Dermis microvascular lymphatic vessel endothelial cell (primary cell): ENCODE measurements around the gene SCO2. TPM values are rescaled to one million over a fixed set of nuclear protein-coding genes. Genes with fewer than 3 reads are reported as not detected.
A peak's percentile ranks its signal among the peaks of the same experiment; 100 is the strongest.

Experiments used
- DNase-seq, 2 donors: peaks; one replicate each; pipeline versions ENCODE4 v3.0.0 to v3.0.0-alpha.2; 2010; ENCODE audit warnings: low read depth in 2 of 2
- total RNA-seq: library from RNA; depleted of rRNA; stranded (reverse); fragments of >200 nt; gene quantifications from 2 replicates; pipeline ENCODE4 v1.2.1, GENCODE V29; 2014

SCO2 gene
- total RNA-seq, 1 donor from 2014 or later, result 3.1 TPM

DNA sequence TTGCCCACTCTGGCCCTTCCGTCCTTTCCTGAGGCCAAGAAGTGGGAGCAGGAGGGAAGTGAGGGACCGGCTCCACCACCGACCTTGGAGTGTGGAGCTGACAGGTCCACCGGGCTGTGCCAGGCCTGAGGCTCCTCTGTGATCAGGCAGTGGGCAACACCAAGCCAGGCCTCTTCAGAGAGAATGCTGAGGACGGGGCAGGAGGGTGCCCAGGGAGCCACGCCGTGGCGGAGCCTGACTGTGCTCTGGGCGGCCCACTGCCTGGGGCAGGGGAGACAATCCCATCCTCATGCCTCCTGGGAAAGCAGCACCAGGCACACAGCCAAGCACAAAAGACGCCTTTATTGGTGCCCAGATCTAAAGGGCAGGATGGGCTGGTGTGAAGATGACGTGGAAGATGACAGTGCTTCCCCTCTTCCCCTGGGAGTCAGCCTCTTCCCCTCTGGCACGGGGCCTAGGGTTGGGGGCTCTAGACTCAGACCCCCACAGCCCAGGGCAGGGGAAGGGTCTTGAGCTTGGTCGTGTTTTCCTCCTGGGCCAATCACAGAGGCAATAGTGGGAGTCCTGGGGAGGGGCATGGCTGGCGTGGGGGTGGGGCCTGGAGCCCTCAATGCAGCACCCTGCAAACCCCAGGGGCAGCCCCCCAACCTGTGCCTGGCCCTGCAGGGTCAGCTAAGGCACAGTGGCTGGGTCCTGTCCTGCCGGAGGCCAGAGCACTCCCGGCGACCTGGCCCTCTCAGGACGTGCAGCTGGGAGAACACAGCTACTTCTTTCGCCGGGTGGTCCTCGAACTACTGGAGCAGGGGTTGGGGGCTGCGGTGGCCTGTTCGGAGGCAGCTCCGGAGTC is 22.5 kb downstream of the SCO2 start:
- DNase-seq, result no peak

DNA sequence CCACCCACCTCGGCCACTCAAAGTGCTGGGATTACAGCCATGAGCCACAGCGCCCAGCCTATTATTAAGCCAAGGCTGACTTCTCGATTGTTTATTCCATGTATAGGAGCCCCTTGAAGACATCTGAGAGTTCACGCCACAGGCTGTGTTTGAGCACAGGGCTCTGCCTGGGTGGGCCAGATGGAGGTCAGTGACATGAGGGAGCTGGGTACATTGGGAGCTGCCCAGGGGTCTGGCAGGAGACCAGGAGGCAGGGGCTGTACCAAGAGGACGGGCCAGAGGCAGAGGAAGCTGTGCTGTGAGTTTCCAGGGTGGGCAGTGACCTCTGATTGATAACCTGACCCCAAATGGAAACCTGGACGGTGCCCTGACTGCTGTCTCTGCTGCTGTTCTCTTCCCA is 23.3 kb downstream of the SCO2 start:
- DNase-seq, result no peak

GRCh38 chr22:50500452-50500851 is 24.9 kb downstream of the SCO2 start:
- DNase-seq, result no peak

- peak; percentile 37 to 68 for DNase-seq
Observed at GRCh38 chr22:50498322-50498890, 27.0 kb downstream of the SCO2 start.

DNA sequence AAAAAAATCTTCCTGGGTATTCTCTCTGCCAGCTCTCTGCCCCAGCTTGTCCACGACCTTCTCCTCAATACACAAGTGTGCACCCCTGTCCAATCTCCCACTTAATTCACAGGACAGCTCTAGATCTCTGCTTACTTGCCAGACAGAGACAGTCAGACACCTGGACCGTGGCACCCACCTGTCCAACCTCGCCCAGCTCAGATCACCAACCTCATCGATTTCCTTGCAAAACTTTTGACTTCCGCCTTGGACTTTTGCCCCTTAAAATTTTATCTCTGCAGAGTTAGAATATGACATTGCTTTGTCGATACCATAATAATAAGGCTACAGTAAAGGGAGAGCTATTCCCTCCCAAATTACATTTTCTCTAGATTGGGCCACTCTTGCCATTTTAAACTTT is 28.3 kb downstream of the SCO2 start:
- no peak for DNase-seq

- DNase-seq, result no peak
Observed at GRCh38 chr22:50490531-50491308, 34.7 kb downstream of the SCO2 start.

DNA sequence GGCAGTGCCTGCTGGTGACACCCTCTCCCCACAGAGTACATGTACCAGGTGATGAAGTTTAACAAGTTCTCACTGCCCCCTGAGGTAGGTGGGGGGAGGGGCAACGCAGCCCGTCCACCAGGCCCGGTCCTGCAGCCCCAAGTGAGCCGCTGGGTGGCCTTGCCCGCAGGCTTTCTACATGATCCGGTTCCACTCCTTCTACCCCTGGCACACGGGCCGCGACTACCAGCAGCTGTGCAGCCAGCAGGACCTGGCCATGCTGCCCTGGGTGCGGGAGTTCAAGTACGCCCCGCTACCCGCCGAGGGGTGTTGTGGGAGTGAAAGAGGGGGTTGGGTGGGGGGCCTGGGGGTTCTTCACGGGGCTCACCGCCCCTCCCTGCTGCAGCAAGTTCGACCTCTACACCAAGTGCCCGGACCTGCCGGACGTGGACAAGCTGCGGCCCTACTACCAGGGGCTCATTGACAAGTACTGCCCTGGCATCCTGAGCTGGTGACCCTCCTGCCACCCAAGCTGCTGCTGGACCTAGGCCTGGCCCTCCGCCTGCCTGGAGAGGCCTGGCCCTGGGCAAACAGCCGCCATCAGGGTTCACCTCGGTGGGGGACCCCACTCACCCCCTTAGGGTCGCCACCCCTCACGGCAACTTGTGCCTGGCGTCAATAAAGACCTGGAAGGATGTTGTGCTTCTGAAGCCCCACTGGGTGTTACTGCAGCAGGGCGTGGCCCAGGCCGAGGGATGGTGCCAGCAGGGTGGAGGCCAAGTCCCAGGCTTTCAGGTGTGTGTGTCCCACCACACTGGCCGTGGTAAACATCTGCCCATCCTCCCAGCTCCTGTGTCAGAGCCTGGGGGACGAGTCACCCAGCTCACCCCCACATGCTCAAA is 35.8 kb downstream of the SCO2 start:
- no peak for DNase-seq

DNA sequence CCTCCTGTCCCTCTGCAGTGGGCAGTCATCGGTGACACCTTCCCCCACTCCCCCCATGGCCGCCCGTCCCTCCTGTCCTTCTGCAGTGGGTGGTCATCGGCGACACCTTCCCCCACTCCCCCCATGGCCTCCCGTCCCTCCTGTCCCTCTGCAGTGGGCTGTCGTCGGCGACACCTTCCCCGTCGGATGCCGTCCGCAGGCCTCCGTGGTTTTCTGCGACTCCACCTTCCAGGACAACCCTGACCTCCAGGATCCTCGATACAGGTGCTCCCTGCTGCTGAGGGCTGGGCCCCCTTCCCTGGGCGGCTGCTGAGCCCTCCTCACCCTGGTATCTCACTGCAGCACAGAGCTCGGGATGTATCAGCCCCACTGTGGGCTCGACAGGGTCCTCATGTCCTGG is 36.5 kb downstream of the SCO2 start:
- no peak for DNase-seq

DNA sequence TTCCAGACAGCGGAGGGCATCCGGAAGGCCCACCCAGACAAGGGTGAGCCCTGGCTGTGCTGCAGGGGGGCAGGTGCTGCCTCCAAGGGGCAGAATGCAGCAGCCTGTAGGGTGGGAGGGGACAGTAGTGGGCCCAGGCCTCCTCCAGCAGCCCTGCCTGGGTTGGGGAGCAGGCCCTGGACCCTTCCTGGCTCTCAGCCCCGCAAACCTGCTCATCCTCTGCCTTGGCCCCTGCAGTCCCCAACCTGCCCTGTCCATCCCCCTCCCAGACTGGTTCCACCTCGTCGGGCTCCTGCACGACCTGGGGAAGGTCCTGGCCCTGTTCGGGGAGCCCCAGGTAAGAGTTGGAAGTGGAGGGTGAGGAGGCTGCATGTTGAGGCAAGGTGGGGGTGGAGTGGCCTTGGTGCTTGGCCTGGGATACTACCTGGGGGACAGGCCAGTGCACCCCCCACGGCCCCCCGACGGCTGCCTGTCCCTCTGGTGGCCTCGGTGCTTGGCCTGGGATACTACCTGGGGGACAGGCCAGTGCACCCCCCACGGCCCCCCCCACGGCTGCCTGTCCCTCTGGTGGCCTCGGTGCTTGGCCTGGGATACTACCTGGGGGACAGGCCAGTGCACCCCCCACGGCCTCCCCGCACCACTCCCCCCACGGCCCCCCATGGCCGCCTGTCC is 37.3 kb downstream of the SCO2 start:
- no peak for DNase-seq

DNA sequence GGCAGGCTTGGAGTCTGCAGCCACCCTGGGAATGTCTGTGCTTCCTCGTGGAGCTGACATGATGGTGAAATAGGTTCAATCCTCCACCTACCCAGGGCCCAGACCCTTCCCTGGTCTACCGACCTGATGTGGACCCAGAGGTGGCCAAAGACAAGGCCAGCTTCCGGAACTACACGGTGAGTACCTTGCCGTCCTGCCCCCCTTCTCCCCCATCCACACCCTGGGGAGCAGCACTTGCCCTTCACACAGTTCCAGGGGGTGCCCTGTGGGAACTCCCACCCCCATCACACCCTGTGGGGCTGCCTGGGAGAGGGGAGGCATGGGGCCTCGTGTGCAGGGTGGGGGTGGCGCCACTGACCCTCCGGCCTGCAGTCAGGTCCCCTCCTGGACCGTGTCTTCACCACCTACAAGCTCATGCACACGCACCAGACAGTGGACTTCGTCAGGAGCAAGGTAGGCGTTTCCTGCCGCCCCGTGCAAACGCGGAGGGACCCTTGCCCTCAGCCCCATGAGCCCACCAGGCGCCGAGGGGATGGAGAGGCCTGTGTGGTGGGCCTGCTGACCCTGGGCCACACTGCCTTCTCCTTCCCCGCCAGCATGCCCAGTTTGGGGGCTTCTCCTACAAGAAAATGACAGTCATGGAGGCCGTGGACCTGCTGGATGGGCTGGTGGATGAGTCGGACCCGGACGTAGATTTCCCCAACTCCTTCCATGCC is 38.0 kb downstream of the SCO2 start:
- no peak for DNase-seq

DNA sequence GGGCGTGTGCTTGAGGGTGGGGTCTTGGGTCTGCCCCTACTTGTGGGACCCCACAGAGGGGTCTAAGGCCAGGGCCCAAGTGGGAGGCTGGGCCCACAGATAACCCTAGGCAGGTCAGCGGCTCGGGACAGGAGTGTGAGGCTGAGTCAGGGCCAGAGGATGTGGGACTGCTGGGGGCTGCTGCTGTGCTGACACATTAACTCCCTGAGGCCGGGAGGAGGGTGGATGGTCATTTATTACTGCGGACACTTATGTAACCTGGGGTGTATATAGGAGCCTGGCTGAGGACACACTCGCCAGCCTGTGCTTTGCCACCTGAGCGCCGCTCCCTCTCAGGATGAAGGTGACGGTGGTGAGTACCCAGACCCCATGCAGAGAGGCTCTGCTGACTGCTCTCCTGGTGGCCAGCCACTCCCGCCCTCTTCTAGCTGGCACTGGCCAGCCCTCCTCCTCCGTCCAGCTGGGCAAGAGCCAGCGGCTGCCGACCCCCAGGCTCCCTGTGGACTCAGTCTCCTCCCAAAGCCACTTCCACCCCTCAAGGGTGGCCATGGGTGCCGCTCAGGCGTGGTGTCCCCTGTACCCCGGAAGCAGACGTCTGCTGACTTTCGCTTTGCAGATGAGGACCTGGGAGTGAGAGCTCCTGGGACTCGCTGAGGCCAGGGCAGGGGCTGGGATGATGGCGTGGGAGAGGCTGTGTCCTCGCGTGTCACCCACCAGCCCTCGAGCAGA is 38.7 kb downstream of the SCO2 start, which contains the start of gene MIOX:
Gene MIOX, plus strand, starts transcription at position 299 of the 729 bp plus-strand sequence. Its CDS starts 39 bp downstream, at position 338.
- DNase-seq, result no peak

DNA sequence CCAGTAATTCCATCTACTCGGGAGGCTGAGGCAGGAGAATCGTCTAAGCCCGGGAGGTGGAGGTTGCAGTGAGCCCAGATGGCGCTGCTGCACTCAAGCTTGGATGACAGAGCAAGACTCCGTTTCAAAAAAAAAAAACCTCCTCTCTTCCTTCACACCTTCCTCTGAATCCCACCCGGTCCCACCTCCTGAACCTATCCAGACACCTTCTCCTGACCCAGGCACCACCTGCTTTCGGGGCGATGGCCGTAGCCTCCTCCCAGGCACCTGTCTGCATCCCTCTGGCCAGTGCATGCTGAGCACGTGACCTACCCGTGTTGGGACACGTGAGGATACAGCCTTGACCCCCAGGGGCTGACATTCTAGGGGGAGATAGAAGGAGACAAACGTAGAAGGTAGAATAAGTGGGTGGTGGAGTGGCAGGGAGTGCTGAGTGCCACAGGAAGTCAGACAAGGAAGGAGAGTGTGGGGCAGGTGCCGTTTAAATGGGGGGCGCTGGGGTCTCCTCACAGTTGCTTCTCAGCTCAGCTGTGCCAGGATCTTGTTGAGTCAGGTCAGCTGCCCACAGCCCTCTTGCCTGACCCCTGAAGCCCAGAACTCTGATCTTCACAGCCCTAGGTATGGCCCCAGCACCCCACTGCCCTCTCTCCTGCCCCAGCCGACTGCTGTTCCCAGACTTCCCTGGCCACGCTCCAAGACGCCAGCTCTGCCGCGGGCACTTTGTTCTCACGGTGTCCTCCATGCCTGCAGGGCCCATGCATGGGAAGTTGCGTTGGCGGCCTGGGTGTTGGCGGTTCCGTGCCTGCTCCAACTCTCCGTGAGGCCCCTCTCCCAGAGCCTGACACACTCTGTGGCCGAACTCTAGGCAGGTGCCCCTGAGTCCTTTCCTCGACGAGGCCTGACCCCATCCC is 39.9 kb downstream of the SCO2 start:
- DNase-seq, result no peak

DNA sequence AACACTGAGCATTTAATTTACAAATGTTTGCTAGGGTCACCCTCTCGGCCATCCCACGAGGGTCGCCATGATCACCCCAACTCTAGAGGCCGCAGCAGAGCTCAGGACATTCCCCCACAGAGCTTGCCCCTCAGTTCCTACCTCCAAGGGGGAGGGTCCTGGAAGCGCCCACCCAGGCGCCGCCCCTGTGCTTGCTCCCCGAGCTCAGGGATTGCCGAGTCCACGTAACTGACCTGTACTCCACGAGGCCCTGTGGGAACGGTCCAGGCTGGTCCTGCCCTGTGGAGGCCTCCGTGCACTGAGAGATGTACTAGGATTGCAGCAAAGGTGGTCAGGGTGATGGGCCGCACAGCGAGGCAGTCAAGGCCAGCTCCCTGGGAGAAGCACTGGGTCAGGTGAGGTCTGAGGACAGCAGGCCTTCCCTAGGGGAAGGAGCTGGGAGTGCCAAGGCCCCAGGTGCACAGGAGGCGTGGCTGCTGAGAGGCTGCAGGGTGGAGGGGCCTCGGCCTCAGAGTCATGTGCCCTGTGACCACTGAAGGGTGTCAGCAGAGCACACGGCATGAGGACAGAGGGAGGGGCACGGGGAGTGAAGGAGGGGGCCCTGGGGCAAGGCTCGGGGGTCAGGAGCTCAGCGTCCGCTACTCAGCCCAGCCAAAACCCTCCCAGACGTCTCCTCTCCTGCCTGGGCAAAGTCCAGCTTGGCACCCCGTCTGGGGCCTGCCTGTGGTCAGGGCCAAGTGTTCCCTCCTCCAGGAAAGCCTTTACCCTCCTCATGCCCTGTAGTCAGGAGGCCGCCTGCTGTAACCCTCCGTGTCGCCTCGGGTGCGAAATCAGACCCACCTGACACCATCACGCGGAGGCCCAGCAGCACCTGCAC is 41.2 kb downstream of the SCO2 start:
- no peak for DNase-seq

GRCh38 chr22:50483556-50483955 is 41.8 kb downstream of the SCO2 start:
- no peak for DNase-seq

- DNase-seq, result no peak
Observed at GRCh38 chr22:50483106-50483505, 42.3 kb downstream of the SCO2 start.

DNA sequence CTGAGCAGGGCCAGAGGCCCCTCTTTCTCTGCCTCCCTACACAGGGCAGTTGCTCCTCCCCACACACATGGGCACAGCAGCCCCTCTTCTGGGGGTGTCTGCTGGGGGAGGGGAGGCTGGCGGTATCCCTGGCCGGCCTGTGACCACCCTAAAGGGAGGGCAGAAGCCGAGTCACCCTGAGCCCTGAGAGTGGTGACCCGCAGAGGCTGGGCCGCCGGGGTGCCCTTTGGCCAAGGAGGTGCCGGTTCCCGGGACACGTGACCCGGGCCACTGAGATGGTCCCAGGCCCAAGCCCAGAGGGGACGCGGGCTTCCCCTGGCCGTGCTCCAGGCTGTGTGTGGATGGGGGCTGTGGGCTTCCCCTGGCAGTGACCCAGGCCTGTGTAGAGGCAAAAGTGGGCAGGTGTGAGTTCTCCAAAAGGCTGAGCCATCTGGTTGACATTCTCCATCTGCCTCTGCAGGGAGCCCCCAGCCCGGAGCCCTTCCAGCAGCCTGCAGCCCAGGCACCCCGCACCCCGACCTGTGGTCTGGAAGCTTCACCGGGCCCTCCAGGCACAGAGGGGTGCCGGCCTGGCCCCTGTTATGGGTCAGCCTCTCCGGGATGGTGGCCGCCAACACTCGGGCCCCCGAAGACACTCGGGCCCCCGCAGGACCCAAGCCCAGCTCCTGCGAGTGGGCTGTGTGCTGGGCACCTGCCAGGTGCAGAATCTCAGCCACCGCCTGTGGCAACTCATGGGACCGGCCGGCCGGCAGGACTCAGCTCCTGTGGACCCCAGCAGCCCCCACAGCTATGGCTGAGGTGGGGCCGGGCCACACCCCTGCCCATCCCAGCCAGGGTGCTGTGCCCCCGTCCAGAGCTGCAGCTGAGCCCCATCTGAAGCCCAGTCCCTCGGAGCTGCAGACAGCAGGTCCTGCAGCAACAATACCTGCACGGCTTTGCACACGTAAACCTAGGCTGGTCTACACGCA is 43.0 kb downstream of the SCO2 start:
- DNase-seq, result no peak
